KMS-11 (cell line): ENCODE data around the gene PPBP.
"Not testable (repeated sequence)": the region's sequence is repeated elsewhere in the genome, so short reads cannot be mapped to it uniquely, and the experiment has no call there.

Source experiments
- H2AFZ ChIP-seq: fragments of 200-600 bp; sonication (generic); 2 replicates; pipeline ENCODE4 v1.6.1; 2016; ENCODE audit warnings: antibody characterized with exemption, mixed run types, low read depth
- H3K27ac ChIP-seq: fragments of 200-600 bp; sonication (generic); 2 replicates; pipeline ENCODE4 v1.6.1; 2016; ENCODE audit warnings: mild to moderate bottlenecking, mixed run types
- H3K27me3 ChIP-seq: fragments of 200-600 bp; sonication (generic); 2 replicates; pipeline ENCODE4 v1.6.1; 2017; ENCODE audit warnings: mild to moderate bottlenecking, low read depth, mixed run types, moderate library complexity; ENCODE audit not compliant: insufficient read depth
- H3K36me3 ChIP-seq: fragments of 200-600 bp; sonication (generic); 2 replicates; pipeline ENCODE4 v1.6.1; 2017; ENCODE audit warnings: mild to moderate bottlenecking, mixed run types; ENCODE audit not compliant: insufficient read depth
- H3K4me1 ChIP-seq: fragments of 200-600 bp; sonication (generic); 2 replicates; pipeline ENCODE4 v1.6.1; 2016; ENCODE audit warnings: mild to moderate bottlenecking, low read depth, mixed run types; ENCODE audit not compliant: poor library complexity, severe bottlenecking
- H3K4me2 ChIP-seq: fragments of 200-600 bp; sonication (generic); 2 replicates; pipeline ENCODE4 v1.7.0; 2016; ENCODE audit warnings: mild to moderate bottlenecking, mixed run types
- H3K4me3 ChIP-seq: fragments of 200-600 bp; sonication (generic); IDR thresholded peaks from 2 replicates; pipeline ENCODE4 v1.6.1; 2017; ENCODE audit warnings: low read depth, low read length, mixed read lengths; ENCODE audit not compliant: insufficient read depth
- H3K79me2 ChIP-seq: fragments of 200-600 bp; sonication (generic); 2 replicates; pipeline ENCODE4 v1.6.1; 2016; ENCODE audit warnings: low read depth, mixed run types; ENCODE audit not compliant: insufficient read depth
- H3K9ac ChIP-seq: fragments of 200-600 bp; sonication (generic); 2 replicates; pipeline ENCODE4 v1.6.1; 2016; ENCODE audit warnings: mild to moderate bottlenecking, mixed run types
- H4K20me1 ChIP-seq: fragments of 200-600 bp; sonication (generic); 2 replicates; pipeline ENCODE4 v1.6.1; 2016; ENCODE audit warnings: mild to moderate bottlenecking, mixed run types; ENCODE audit not compliant: insufficient read depth
- CTCF ChIP-seq: fragments of 200-600 bp; sonication (generic); conservative IDR thresholded peaks from 2 replicates; pipeline ENCODE4 v1.6.1; 2017; ENCODE audit warnings: low read depth, mild to moderate bottlenecking, antibody characterized with exemption, low read length, moderate library complexity, mixed read lengths

The PPBP gene

GRCh38 chr4:73984736-73985527 lies 3.1 kb downstream of the PPBP start:
- Histone ChIP-seq H3K36me3 (no peaks in the 10 kb centered on the region), H3K27ac (no peak overlapping the region)

GRCh38 chr4:73981175-73981574 lies 6.8 kb downstream of the PPBP start:
- H3K36me3 ChIP-seq, H4K20me1 ChIP-seq, H3K27me3 ChIP-seq, H3K9ac ChIP-seq, H3K27ac ChIP-seq, H3K79me2 ChIP-seq, H3K4me3 ChIP-seq, H3K4me1 ChIP-seq, H2AFZ ChIP-seq, H3K4me2 ChIP-seq: not testable (repeated sequence)

More at GRCh38 chr4:73984736-73985527, 3.1 kb downstream of the PPBP start:
- H4K20me1 ChIP-seq: no peaks in the 10 kb centered on the region
- H3K4me2 ChIP-seq: no peak overlapping the region
- H3K79me2 ChIP-seq: no peaks in the 10 kb centered on the region
- H3K4me1 ChIP-seq: no peaks in the 10 kb centered on the region
- no peak overlapping the region for H2AFZ ChIP-seq
- H3K4me3 ChIP-seq: no peak overlapping the region
- H3K27me3 ChIP-seq: no peaks in the 10 kb centered on the region
- TF ChIP-seq CTCF: no peak
- H3K9ac ChIP-seq: no peak overlapping the region

GRCh38 chr4:73979407-73979957 lies 8.5 kb downstream of the PPBP start:
- Histone ChIP-seq H3K79me2 (no peaks in the 10 kb centered on the region), H3K9ac (no peak overlapping the region), H3K27ac (no peak overlapping the region), H3K36me3 (no peaks in the 10 kb centered on the region), H4K20me1 (no peaks in the 10 kb centered on the region), H3K4me2 (no peak overlapping the region), H2AFZ (no peak overlapping the region), H3K4me1 (no peaks in the 10 kb centered on the region), H3K27me3 (no peaks in the 10 kb centered on the region), H3K4me3 (no peak overlapping the region)
- no peak for TF ChIP-seq CTCF

- Histone ChIP-seq H3K27me3 (no peaks in the 10 kb centered on the region), H2AFZ (no peak overlapping the region), H3K4me2 (no peak overlapping the region), H4K20me1 (no peaks in the 10 kb centered on the region), H3K79me2 (no peaks in the 10 kb centered on the region), H3K27ac (no peak overlapping the region), H3K9ac (no peak overlapping the region), H3K4me1 (no peaks in the 10 kb centered on the region), H3K36me3 (no peaks in the 10 kb centered on the region), H3K4me3 (no peak overlapping the region)
- no peak for TF ChIP-seq CTCF
Measured at GRCh38 chr4:73978886-73979285, 9.1 kb downstream of the PPBP start.

GRCh38 chr4:73976716-73977115 lies 11.3 kb downstream of the PPBP start:
- H2AFZ ChIP-seq: no peak overlapping the region
- H3K4me1 ChIP-seq: no peaks in the 10 kb centered on the region
- no peak overlapping the region for H3K4me3 ChIP-seq
- no peaks in the 10 kb centered on the region for H3K79me2 ChIP-seq
- no peaks in the 10 kb centered on the region for H3K36me3 ChIP-seq
- no peak overlapping the region for H3K27ac ChIP-seq
- H3K27me3 ChIP-seq: no peaks in the 10 kb centered on the region
- H4K20me1 ChIP-seq: no peaks in the 10 kb centered on the region
- no peak overlapping the region for H3K9ac ChIP-seq
- TF ChIP-seq CTCF: no peak
- no peak overlapping the region for H3K4me2 ChIP-seq
